Naive thymus-derived CD8-positive, alpha-beta T cell (primary cell): ENCODE measurements around the gene AATF. TPM values are rescaled to one million over a fixed set of nuclear protein-coding genes. Genes with fewer than 3 reads are reported as not detected.

Experiments used
- ATAC-seq, 2 donors: fragments of 150-1000 bp; cut with Tn5 transposase in 1 of 2; sonication (Bioruptor Pico), chemical (Tn5 transposase) in 1 of 2; 1 replicate in 1 of 2; 2 replicates in 1 of 2; pipeline ENCODE4 v1.10.0; 2021; ENCODE audit warnings: mild to moderate bottlenecking in 2 of 2, moderate library complexity in 2 of 2
- POLR2A ChIA-PET: fragments of 350-600 bp; sonication (Branson Sonifier 250); formaldehyde crosslinking; loops from one replicate; lab custom pipeline; 2021; ENCODE audit warnings: antibody characterized with exemption; lab: Charles Lee
- DNase-seq, 10 donors: peaks; one replicate each; pipeline versions ENCODE4 v3.0.0 to v3.0.0-alpha.2; 2020 to 2022
- H3K27ac Mint-ChIP-seq, 10 donors: one replicate each; pipeline ENCODE4 v1.8.0; 2020 to 2022; ENCODE audit warnings: mild to moderate bottlenecking in 10 of 10, mixed read lengths in 10 of 10, moderate library complexity in 4 of 10, inconsistent platforms in 1 of 10
- H3K27me3 Mint-ChIP-seq, 5 donors: one replicate each; pipeline ENCODE4 v1.8.0; 2021 to 2022; ENCODE audit warnings: mixed read lengths in 5 of 5
- H3K36me3 Mint-ChIP-seq, 3 donors: one replicate each; pipeline ENCODE4 v1.8.0; 2020 to 2022; ENCODE audit warnings: mixed read lengths in 3 of 3, mild to moderate bottlenecking in 2 of 3, inconsistent platforms in 1 of 3
- H3K4me1 Mint-ChIP-seq, 4 donors: one replicate each; pipeline ENCODE4 v1.8.0; 2021 to 2022; ENCODE audit warnings: mixed read lengths in 4 of 4
- H3K4me3 Mint-ChIP-seq, 10 donors: one replicate each; pipeline ENCODE4 v1.8.0; 2020 to 2022; ENCODE audit warnings: mild to moderate bottlenecking in 10 of 10, mixed read lengths in 10 of 10, moderate library complexity in 6 of 10, inconsistent platforms in 1 of 10
- H3K9me3 Mint-ChIP-seq, 9 donors: one replicate each; pipeline ENCODE4 v1.8.0; 2020 to 2022; ENCODE audit warnings: mixed read lengths in 9 of 9, mild to moderate bottlenecking in 3 of 9, inconsistent platforms in 1 of 9, moderate library complexity in 1 of 9
- polyA plus RNA-seq, 3 donors: library from polyadenylated mRNA; unstranded; fragments of 300-500 nt; fragmentation: Illumina TruSeq; gene quantifications; one replicate each; pipeline ENCODE4 v1.2.3, GENCODE V29; 2021
- total RNA-seq, 8 experiments: library from RNA in 2 of 8; stranded (reverse) in 2 of 8; gene quantifications; one replicate each; pipeline ENCODE4 v1.2.3 and lab custom pipeline; 2021 to 2026

Gene AATF
- total and polyA plus RNA-seq, 5 experiments from 2014 or later, result 59.7 to 89.7 (median 65.0) TPM

- POLR2A ChIA-PET, result interaction anchor here (0.7 kb wide), 1 partner anchor 16 kb away, joined by 3 read pairs; no protein-coding TSS in a partner anchor
- no peak overlapping the region for H3K27ac Mint-ChIP-seq
- no peak for ATAC-seq
Measured at GRCh38 chr17:36944553-36944952, 4.2 kb upstream of the AATF start.

GRCh38 chr17:36945140-36945539 lies 3.6 kb upstream of the AATF start:
- POLR2A ChIA-PET, result interaction anchor here (1.3 kb wide), 1 partner anchor 10 kb away, joined by 3 read pairs; no protein-coding TSS in a partner anchor
- no peak overlapping the region for H3K4me3 Mint-ChIP-seq
- no peak for ATAC-seq
- no peak for DNase-seq
- no peak overlapping the region for H3K27ac Mint-ChIP-seq
- peaks cover 34 to 64% (median 51%) of the 10 kb centered on the region in 5 donors for H3K27me3 Mint-ChIP-seq
- peaks cover 0 to 8% (median 0%) of the 10 kb centered on the region in 9 donors for H3K9me3 Mint-ChIP-seq
- H3K36me3 Mint-ChIP-seq, result peaks cover 0 to 6% (median 4%) of the 10 kb centered on the region in 3 donors
- H3K4me1 Mint-ChIP-seq, result peaks cover 23 to 51% (median 40%) of the 10 kb centered on the region in 4 donors

More at GRCh38 chr17:36944553-36944952, 4.2 kb upstream of the AATF start:
- Mint-ChIP-seq H3K4me3 (no peak overlapping the region), H3K36me3 (peaks cover 0 to 3% (median 3%) of the 10 kb centered on the region in 3 donors), H3K4me1 (peaks cover 20 to 51% (median 38%) of the 10 kb centered on the region in 4 donors), H3K27me3 (peaks cover 38 to 70% (median 54%) of the 10 kb centered on the region in 5 donors), H3K9me3 (peaks cover 0 to 8% (median 0%) of the 10 kb centered on the region in 9 donors)
- peak in 2 of 10 donors; percentile 10 to 15 for DNase-seq

- Mint-ChIP-seq H3K27ac (no peak overlapping the region), H3K9me3 (peaks cover 0 to 8% (median 0%) of the 10 kb centered on the region in 9 donors), H3K36me3 (peaks cover 3 to 16% (median 4%) of the 10 kb centered on the region in 3 donors), H3K27me3 (peaks cover 25 to 54% (median 42%) of the 10 kb centered on the region in 5 donors), H3K4me3 (peak overlapping the region in 1 of 10 donors; percentile 4), H3K4me1 (peaks cover 30 to 51% (median 45%) of the 10 kb centered on the region in 4 donors)
- DNase-seq, result no peak
- no peak for ATAC-seq
- POLR2A ChIA-PET, result interaction anchor here (0.5 to 1.3 kb wide), 2 partner anchors 11 to 1075 kb away, joined by 3 read pairs; no protein-coding TSS in a partner anchor
Measured at GRCh38 chr17:36945959-36946725, 2.6 kb upstream of the AATF start.

DNA sequence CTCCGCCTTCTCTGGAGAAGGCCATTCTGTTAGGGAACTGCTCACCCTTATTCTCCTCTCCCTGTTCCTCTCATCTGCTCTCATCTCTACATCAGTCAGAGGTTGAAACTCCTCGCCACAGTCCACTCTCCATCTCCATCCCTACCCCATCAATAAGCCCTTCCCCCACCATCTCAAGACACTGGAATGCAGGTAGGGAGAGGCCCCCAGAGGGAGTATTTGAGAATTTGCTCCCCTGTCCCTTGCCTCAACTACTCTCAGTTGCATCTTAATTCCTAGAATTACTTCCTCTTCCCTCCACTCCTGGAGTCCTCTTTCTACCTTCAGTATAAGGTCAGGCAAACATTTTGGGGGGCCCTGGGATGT lies 2.0 kb upstream of the AATF start:
- Mint-ChIP-seq H3K4me1 (peaks cover 26 to 50% (median 42%) of the 10 kb centered on the region in 4 donors), H3K36me3 (peaks cover 3 to 20% (median 4%) of the 10 kb centered on the region in 3 donors), H3K4me3 (peak overlapping the region in 1 of 10 donors; percentile 51), H3K9me3 (peaks cover 0 to 5% (median 0%) of the 10 kb centered on the region in 9 donors), H3K27ac (no peak overlapping the region), H3K27me3 (peaks cover 20 to 48% (median 36%) of the 10 kb centered on the region in 5 donors)
- no peak for DNase-seq
- no peak for ATAC-seq
- POLR2A ChIA-PET, result interaction anchor here (1.3 to 3.5 kb wide), 2 partner anchors 8 to 11 kb away, joined by 3 to 22 read pairs; partner anchors contain the start of gene LHX1

GRCh38 chr17:36947922-36948716 lies 635 bp upstream of the AATF start:
- POLR2A ChIA-PET, result interaction anchor here (0.6 to 3.5 kb wide), 8 partner anchors 9 to 462 kb away, joined by 3 to 22 read pairs (median 4); partner anchors contain the start of genes LHX1 and ZNHIT3
- peaks cover 0 to 5% (median 0%) of the 10 kb centered on the region in 9 donors for H3K9me3 Mint-ChIP-seq
- H3K27ac Mint-ChIP-seq, result peak overlapping the region; percentile 88 to 97 (median 96)
- H3K4me3 Mint-ChIP-seq, result peak overlapping the region; percentile 88 to 99 (median 94)
- ATAC-seq, result peak; percentile 19 to 52
- peak in 1 of 10 donors; percentile 5 for DNase-seq
- H3K36me3 Mint-ChIP-seq, result peaks cover 9 to 35% (median 15%) of the 10 kb centered on the region in 3 donors
- peaks cover 34 to 62% (median 54%) of the 10 kb centered on the region in 4 donors for H3K4me1 Mint-ChIP-seq
- peaks cover 19 to 45% (median 35%) of the 10 kb centered on the region in 5 donors for H3K27me3 Mint-ChIP-seq

- Mint-ChIP-seq H3K27me3 (peaks cover 13 to 31% (median 26%) of the 10 kb centered on the region in 5 donors), H3K4me3 (peak overlapping the region; percentile 88 to 99 (median 94)), H3K36me3 (peaks cover 14 to 48% (median 23%) of the 10 kb centered on the region in 3 donors), H3K27ac (peak overlapping the region; percentile 74 to 97 (median 95)), H3K9me3 (no peaks in the 10 kb centered on the region), H3K4me1 (peaks cover 36 to 70% (median 62%) of the 10 kb centered on the region in 4 donors)
- no peak for DNase-seq
- POLR2A ChIA-PET, result interaction anchor here (0.5 to 3.5 kb wide), 8 partner anchors 11 to 466 kb away, joined by 3 to 22 read pairs (median 4); partner anchors contain the start of genes LHX1 and MRM1
- no peak for ATAC-seq
Measured at GRCh38 chr17:36949461-36949927, 740 bp downstream of the AATF start.

- Mint-ChIP-seq H3K4me1 (peaks cover 39 to 71% (median 66%) of the 10 kb centered on the region in 4 donors), H3K27me3 (peaks cover 9 to 26% (median 21%) of the 10 kb centered on the region in 5 donors), H3K9me3 (no peaks in the 10 kb centered on the region), H3K27ac (peak overlapping the region in 9 of 10 donors; percentile 74 to 97 (median 96)), H3K4me3 (peak overlapping the region; percentile 88 to 99 (median 94)), H3K36me3 (peaks cover 16 to 54% (median 25%) of the 10 kb centered on the region in 3 donors)
- DNase-seq (no peak), ATAC-seq (no peak)
- POLR2A ChIA-PET, result interaction anchor here (1.8 to 3.5 kb wide), 2 partner anchors 11 to 26 kb away, joined by 5 to 22 read pairs; partner anchors contain the start of gene LHX1
Measured at GRCh38 chr17:36950027-36950426, 1.3 kb downstream of the AATF start.

DNA sequence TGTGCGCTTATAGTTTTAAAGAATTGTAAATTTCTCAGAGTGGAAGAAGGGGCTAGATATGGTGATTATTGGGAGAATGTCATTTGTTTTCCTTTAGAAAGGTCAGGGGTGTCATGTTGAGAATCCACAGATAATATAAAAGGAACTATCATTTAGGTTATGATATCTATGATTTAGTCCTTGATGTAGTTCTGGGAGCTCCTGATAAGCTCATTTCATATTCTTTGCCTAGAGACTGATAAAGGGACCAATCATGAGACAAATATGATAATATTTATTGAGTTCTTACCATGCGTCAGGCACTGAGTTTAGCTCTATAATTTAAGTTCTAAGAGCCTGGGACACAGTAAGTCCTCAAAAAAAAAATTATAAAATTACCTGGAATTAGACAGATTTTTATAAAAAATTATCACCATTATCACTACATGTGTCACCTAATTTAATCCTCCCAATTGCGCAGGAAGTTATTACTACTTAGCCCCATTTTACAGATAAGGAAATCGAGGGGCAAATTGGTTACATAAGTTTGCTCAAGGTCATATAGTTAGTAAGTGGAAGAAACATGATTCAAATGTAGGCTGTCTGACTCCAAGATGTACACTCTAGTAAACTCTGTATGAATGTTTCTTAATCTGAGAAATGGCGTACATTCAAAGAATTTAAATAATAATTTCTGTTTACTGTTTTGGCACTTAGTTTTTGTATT lies 2.5 kb downstream of the AATF start:
- peak overlapping the region in 2 of 10 donors; percentile 43 to 67 for H3K27ac Mint-ChIP-seq
- DNase-seq, result no peak
- no peak for ATAC-seq
- POLR2A ChIA-PET, result no interaction called here
- peaks cover 8 to 14% (median 10%) of the 10 kb centered on the region in 5 donors for H3K27me3 Mint-ChIP-seq
- H3K9me3 Mint-ChIP-seq, result no peaks in the 10 kb centered on the region
- H3K36me3 Mint-ChIP-seq, result peaks cover 20 to 66% (median 31%) of the 10 kb centered on the region in 3 donors
- H3K4me3 Mint-ChIP-seq, result peak overlapping the region in 9 of 10 donors; percentile 55 to 99 (median 94)
- peaks cover 39 to 71% (median 68%) of the 10 kb centered on the region in 4 donors for H3K4me1 Mint-ChIP-seq

DNA sequence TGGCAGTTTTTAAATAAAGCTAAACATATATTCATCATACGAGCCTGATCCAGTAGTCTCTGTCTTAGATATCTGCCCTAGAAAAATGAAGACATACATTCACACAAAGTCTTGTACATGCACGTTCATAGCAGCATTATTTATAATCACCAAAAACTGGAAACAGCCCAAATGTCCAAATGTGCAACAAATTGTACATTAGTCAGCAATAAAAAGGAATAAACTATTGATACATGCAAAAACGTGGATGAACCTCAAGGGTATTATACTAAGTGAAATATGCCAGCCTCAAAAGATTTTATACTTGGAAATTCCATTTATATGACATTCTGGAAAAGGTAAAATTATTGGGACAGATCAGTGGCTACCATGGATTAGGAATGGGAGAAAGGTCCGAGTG lies 22.8 kb downstream of the AATF start:
- Mint-ChIP-seq H3K4me1 (peaks cover 31 to 70% (median 64%) of the 10 kb centered on the region in 4 donors), H3K27me3 (no peaks in the 10 kb centered on the region), H3K27ac (no peak overlapping the region), H3K36me3 (peaks cover 4 to 81% (median 19%) of the 10 kb centered on the region in 3 donors), H3K9me3 (no peaks in the 10 kb centered on the region), H3K4me3 (no peak overlapping the region)
- no peak for ATAC-seq
- POLR2A ChIA-PET, result no interaction called here
- DNase-seq, result no peak

DNA sequence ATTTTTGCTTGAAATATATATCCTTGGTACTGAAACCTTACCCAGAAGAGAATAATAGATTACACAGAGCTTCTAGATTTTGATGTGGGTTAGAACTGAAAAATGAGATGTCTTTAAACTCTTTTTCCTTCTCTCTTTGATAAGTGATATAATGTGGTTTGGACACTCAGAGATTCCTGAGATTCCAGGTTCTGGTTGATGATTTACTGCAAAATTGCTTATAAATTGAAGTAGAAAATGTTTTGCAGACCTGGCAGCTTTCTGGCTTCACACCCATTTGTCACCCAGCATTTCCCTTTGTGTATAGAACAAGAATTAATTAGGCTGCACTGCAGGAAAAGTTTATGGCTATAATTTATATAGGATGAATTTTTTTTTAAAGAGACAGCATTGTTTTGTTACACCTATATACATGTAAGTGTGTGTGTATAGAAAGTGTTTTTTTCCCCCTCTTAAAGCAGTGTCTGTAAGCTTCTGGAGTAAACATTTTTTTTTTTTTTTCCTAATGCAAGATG lies 23.5 kb downstream of the AATF start:
- POLR2A ChIA-PET, result no interaction called here
- peaks cover 27 to 69% (median 61%) of the 10 kb centered on the region in 4 donors for H3K4me1 Mint-ChIP-seq
- no peaks in the 10 kb centered on the region for H3K27me3 Mint-ChIP-seq
- H3K4me3 Mint-ChIP-seq, result no peak overlapping the region
- H3K36me3 Mint-ChIP-seq, result peaks cover 4 to 76% (median 19%) of the 10 kb centered on the region in 3 donors
- no peak overlapping the region for H3K27ac Mint-ChIP-seq
- ATAC-seq (no peak), DNase-seq (no peak)
- H3K9me3 Mint-ChIP-seq, result no peaks in the 10 kb centered on the region

DNA sequence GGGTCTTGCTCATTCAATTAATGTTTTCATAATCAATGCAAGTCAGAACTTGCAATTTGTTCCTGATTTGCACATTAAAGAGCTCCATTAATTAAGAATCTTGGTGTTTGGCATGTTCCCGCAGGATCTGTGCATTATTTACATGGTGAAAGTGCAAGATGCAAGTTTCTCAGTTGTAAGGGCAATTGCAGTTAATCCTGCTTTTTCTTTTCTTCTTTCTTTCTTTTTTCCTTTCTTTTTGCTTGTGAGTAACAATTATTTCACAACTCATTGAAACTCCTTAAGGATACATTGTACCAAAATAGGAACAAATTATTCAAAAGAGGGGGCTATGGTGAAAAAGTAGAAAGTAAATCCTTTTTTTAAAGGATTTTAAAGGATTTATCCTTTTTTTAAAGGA lies 24.2 kb downstream of the AATF start:
- Mint-ChIP-seq H3K36me3 (peaks cover 4 to 74% (median 18%) of the 10 kb centered on the region in 3 donors), H3K27ac (peak overlapping the region in 1 of 10 donors; percentile 37), H3K4me3 (no peak overlapping the region)

More for the DNA sequence above, 24.2 kb downstream of the AATF start:
- H3K27me3 Mint-ChIP-seq, result no peaks in the 10 kb centered on the region
- DNase-seq, result no peak
- H3K4me1 Mint-ChIP-seq, result peaks cover 26 to 69% (median 57%) of the 10 kb centered on the region in 4 donors
- no peak for ATAC-seq
- POLR2A ChIA-PET, result no interaction called here
- no peaks in the 10 kb centered on the region for H3K9me3 Mint-ChIP-seq
